GM21529 (cell line): Measurements from ENCODE around the gene ANKRD10.
A peak's percentile ranks its signal among the peaks of the same experiment; 100 is the strongest.

Experiments used
- ATAC-seq: cut with Tn5 transposase; IDR thresholded peaks from one replicate; pipeline ENCODE4 v1.9.1; 2021; ENCODE audit not compliant: unreplicated experiment

ANKRD10 gene

GRCh38 chr13:110887597-110888333 is 27.1 kb downstream of the ANKRD10 start:
- ATAC-seq: no peak

DNA sequence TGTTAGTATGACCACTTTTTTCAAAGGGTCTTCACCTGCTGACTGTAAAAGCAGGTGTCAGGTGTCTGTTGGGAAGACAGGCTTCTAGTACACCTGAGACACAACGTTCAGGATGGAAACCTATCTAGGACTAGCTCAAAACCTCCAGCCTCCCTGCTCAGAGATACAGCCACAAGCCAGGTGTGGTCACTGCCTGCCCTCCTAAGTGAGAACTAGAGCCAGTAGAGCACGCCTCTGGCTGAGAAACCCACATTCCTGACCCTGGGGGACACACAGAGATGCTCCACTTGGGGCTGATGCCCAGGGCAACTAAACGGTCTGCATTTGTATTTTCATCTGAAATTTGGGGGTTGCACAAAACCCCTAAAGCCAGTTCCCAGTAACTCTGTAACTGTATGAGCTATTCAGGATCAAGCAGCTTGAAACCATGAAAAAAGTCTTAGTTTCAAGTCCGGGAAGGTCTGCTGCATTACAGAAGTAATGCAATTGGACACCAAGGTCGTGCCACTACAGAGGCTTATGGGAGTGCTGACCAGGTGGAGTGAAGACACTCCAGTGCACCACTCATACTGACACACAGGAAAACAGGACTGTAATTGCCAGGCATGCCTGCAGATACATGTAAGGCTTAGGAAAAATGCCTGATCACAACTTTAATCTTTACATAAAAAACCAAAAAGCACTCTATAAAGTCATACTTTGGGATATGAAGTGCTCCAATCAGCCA is 27.8 kb downstream of the ANKRD10 start:
- no peak for ATAC-seq

- no peak for ATAC-seq
These were observed 28.7 kb downstream of the ANKRD10 start for GRCh38 chr13:110885966-110886869.

- ATAC-seq: no peak
These were observed 29.4 kb downstream of the ANKRD10 start for GRCh38 chr13:110885516-110885915.

- no peak for ATAC-seq
These were observed 30.4 kb downstream of the ANKRD10 start for GRCh38 chr13:110884517-110884916.

GRCh38 chr13:110883542-110883941 is 31.3 kb downstream of the ANKRD10 start:
- no peak for ATAC-seq

- ATAC-seq: no peak
These were observed 31.9 kb downstream of the ANKRD10 start for GRCh38 chr13:110882972-110883371.

GRCh38 chr13:110881839-110882627 is 32.8 kb downstream of the ANKRD10 start:
- no peak for ATAC-seq

DNA sequence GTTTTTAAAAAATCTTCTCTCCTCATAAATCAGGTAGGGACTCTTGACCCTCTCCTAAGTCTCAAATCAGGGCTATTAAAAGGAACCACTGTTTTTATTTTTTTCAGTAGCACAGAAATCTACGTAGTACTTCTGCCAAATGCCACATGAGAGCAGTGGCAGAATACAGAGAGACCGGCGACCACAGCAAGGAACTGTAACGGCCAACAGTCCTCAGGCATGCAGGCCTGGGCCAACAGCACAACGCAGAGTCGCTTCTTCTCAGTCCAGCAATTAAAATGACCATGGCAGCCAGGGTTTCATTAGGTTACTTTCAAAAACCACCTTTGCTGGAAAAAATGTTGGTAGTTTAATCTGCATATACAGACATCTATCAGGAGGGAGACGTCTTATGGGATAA is 34.2 kb downstream of the ANKRD10 start:
- ATAC-seq: no peak

- ATAC-seq: no peak
These were observed 35.4 kb downstream of the ANKRD10 start for GRCh38 chr13:110879482-110879881.

- ATAC-seq: no peak
These were observed 37.1 kb downstream of the ANKRD10 start for GRCh38 chr13:110877737-110878258.

DNA sequence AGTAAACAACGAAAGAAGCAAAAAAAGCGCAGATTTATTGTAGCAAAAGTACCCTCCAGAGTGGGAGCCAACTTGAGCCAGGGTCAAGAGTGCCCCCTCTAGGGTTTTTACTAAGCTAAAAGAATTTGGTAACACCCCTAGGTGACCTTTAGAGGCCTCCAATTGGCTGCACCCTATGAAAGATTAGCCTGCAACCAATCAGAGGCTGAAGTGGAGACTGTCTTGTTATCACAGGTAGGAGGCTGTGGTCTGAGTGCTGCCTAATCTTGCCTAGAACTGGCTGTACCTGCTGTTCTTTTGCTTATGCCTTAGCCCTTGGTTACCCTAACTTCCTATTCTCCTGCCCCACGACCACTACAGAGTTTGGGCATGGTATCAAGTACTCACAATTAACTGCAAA is 38.3 kb downstream of the ANKRD10 start:
- ATAC-seq: no peak

DNA sequence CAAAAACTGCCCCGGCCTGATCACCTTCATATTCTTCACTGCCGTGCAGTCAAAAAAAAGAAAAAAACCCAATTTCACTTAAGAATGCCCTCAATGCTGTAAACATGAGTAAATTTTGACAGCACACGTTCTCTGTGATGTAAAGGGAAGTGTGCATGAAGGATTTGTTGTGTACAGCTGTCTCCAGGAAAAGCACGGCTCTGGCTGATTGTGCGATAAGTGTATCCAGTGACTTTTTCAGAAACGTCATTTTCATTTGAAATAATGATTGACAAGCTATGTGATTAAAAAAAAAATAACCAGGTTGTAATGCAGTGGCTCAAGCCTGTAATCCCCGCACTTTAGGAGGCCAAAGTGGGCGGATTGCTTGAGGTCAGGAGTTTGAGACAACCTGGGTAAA is 39.6 kb downstream of the ANKRD10 start:
- no peak for ATAC-seq

DNA sequence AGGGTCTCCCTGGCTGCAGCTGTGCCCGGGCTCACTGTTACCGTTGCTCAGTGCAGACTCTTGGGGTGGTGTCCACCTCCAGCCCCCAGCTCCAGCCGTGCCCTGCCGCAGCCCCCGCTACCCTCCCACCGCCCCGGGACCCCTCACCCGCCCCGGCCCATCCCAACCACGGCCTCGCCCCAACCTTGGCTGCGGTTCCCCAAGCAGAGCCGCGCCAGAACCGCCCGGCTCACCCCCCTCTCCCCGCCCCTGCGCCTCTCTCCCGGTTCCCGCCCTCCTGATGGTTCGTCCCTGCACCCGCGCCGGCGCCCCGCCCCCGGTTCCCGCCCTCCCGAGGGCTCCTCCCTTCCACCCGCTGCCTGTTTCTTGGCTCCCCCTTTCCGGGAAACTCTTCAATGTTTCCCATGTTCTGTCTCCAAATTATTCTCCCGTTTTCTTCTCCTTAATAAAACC is 40.3 kb downstream of the ANKRD10 start:
- ATAC-seq: peak; percentile 67

- ATAC-seq: no peak
These were observed 41.0 kb downstream of the ANKRD10 start for GRCh38 chr13:110873639-110874507.

DNA sequence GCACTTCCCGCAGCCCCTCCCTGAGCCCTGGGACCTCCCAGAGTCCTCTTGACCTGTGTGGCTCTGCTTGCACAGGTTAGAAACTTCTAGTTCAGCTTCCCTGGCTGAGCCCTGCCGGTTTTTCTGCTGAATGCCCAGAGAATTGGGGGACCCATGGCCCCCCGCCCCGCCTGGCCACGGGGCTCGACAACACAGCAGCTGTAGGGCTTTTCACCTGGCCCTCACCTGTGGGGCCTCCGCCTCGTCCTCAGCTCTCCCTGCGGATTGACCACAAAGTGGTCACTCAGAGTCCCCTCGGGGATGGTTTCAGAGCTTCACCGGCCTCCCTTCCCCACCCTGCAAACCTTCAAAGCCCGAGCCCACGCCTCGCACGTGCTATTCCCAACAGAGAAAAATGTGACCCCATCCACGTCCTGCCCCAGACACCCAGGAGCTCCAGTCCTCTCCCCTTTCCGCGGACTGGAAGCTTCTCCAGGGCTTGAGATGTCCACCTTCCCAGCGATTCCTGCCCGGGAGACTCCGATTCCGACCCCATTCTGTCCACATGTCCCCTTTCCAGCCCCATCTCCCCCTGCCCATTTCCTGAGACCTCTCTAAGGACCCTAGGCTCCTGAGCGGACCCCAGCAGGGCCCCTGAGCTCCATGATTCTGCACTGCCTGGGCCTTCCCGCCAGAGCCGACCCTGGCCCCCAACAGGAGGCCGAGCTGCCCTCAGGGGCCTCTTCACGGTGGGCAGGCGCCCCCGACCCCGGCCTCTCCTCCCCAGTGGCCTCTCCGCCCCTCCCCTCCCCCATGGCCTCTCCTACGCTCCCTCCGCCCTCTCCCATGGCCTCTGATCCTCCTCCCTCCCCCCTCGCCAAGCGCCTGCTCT is 41.9 kb downstream of the ANKRD10 start:
- ATAC-seq: no peak

GRCh38 chr13:110872034-110872767 is 42.7 kb downstream of the ANKRD10 start:
- no peak for ATAC-seq
